Hematopoietic multipotent progenitor cell treated with erythropoietin and hydrocortisone succinate and interleukin-3 and kit ligand, for 15 days (in vitro differentiated cells): ENCODE data around the gene SLC25A43.
"Not testable (repeated sequence)": the region's sequence is repeated elsewhere in the genome, so short reads cannot be mapped to it uniquely, and the experiment has no call there.

Experiments
- DNase-seq: peaks from one replicate; pipeline ENCODE4 v3.0.0-alpha.2; 2015; ENCODE audit warnings: low spot score

Gene SLC25A43

DNA sequence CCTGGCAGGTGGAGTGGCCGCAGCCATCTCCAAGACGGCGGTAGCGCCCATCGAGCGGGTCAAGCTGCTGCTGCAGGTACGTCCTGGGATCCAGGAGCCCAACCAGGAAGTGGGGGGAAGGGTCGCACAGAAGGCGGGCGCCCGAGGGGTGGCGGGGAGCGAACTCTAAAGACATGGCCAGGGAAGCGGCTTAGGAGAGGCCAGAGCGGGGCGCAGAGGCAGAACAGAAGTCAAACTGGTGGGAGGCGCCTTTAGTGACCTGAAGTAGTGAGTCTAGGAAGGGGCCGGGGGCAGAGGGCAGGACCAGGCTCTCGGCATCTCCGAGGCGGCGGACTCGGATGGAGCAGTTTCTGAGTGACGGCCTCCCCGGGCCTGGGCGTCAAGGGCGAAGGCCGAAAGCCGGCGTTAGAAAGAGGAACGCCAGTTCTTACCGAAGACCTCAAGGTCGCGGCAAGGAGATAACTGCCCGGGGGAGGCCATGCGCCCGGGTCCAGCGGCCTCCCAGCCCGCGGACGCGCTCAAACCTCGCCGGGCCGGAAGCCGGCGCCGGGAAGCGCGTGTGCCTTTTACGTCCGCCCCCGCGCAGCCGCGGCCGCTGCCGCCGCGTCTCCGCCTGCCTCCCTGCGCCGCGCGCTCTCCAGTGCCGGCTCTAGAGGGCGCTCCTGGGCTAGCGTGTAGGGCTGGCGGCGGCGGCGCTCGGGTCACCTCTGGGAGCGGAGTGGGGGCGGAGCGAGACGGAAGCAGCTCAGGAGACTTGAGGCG, 69.6 kb downstream of the SLC25A43 start:
- DNase-seq = peak; percentile 86

DNA sequence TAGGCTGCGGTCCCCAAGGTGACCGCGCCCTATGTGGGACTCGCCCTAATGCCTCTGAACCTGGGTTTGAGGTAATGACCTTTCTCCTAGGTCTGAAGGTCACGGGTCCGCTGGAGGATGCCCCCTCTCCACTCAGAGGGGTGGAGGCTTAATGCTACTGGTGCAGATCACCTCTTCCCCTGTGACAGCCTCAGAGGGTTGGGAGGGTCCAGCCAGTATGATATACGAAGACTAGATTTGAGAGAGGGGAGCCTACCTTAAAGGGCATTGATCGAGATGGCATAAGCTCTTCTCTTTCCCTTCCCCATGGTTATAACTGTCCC, 70.1 kb downstream of the SLC25A43 start:
- no peak for DNase-seq

DNA sequence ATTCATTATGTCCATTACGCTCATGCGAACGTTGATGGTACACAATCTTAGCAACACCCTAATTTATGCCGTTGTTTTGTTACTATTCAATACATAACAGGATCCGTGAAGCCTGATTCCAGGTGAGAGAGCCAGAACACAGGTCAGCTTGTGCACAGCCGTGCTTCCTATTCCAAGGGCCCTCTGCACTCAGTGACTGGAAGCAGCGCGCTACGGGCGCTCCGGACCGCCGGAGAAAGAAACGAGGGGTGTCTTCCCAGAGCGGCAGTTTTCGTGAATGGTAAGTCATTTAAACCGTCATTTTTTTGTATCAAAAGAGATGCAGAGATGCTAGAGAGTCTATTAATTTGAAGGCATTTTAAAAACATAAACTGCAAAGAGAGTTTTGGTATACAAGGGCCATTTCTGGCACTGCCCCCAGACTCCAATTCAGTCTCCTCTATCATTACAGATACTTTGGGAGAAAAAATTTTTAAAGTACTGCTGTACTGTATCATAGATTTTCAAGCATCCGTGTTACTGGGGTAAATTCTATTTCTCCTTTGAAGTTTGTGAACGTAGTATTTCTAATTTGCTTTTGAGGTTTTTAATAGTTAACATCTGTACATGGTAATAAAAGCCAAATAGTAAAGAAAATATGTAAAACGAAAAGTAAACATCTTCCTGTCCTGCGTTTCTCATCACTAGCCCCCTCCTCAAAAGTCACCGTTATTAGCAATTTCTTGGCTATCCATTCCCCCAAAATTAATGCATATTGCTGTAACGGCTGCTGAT, 75.7 kb downstream of the SLC25A43 start:
- no peak for DNase-seq

DNA sequence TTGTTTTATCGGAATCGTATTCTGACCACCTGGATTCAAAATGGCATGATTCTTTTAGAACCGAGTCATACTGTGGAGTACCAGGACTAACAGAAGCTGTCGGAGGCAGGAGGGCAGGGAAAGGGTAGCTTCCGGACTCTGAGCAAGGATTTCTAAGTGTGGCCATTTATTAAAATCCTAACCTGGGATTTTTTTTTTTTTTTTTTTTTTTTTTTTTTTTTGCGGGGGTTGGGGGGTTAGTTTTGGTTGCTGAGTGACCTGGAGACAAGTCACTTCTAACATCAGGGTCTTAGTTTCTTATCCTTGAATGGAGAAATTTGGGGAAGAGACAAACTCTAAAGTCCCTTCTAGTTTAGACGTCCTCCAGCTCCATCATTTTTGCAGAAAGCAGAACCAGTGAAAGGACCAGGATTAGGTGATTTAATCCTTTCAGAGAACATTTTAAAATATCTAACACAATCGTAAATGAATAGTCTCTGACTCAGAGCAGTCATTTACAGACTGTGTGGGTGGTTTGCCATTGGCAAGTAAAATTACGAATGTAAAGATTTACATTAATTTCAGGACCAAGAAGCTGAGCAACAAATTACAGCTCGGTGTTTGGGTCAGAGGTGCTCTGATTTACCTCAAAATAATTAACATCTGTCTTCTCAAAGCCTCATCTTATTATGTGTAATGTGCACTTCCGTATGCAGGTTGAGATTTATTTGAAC, 76.4 kb downstream of the SLC25A43 start:
- no peak for DNase-seq

DNA sequence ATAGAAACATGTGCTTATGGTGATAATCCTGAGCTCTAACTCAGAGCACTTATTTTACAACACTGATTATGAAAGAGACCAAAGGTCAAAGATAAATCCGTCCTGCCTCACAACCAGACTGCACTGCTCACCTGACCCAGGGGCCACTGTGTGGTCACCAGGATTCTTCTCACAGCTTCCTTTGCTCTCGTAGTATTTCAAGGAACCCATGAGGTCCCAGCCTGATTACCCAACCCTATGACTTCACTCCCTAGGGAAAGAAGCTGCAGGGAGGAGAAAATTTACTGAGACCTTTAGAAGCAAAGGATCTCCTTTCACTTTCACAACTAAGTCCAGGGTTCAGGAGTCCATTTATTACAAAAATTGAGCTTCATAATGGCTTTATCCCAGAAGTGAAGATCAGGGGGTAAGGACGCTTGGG, 78.7 kb downstream of the SLC25A43 start:
- no peak for DNase-seq

DNA sequence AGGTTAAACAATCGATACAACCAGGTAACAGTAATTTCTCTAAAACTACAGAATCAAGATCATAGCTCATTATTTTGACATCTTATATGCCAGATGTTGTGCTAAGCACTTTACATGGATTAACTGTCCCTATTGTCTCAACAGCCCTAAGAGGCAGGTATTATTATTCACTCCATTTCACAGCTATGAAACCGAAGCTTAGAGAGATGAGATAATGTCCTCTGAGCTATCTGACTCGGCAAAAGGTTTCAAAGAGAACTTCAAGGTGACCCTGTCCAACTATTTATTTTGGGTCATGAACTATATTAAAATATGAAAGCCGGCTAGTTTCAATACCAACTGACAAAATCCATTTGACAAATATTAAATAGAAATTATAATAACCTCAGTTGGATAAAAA, 79.4 kb downstream of the SLC25A43 start:
- no peak for DNase-seq

DNA sequence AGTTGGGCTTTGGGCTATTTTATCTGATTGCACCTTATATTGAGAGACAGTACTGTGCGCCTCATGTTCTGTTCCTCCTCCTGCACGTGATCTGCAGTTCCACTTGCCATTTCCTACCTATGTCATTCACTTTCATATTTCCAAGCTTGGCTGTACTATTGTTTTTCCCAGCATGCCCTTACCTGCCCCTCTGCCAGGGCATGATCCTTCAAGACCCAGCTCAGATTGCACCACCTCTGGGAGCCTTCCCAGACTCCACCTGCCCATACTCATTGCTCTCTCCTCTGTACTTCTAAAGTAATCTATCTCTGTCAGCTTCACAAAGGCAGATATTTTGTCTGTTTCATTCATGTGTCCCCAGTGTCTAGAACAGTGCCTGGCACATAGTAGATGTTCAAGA, 80.7 kb downstream of the SLC25A43 start:
- DNase-seq = no peak

DNA sequence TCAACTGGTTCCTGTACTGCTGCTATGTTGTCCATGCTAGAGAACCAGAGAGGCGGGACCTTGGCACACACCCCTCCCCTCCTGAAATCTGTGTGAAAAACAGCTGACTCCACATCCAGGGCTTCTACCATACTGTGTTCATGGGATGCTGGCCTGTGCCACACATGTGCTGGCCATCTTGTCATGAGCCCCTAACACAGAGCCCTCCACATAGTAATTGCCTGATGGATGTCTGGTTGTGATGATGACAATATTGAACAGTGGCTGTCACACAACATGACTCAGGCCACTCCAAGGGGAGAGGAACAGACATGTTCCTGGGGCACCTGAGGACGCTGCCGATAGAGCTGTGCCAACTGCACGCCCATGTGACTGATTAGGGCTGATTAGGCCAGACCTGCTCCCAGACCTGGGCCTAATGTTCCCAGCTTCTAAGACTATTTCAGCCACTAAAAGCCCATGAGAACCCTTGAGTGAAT, 82.2 kb downstream of the SLC25A43 start:
- peak; percentile 30 for DNase-seq

DNA sequence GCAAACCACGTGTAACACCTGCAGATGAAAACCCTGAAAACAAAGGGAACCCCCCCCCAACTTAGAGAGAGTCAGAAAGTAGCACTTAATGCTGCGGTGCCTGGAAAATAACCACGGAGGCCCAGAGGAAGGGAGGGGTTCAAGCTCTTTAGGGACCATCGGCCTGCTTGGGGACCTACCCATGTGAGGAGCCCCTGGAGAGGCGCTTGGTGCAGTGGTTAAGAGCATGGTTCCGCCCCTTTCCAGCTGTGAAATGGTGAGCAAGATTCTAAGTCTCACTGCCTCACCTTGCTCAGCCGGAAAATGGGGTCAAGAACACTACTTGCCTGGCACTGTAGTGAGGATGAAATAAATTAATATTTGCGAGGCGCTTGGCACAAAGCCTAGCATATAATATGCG, 82.9 kb downstream of the SLC25A43 start:
- no peak for DNase-seq

DNA sequence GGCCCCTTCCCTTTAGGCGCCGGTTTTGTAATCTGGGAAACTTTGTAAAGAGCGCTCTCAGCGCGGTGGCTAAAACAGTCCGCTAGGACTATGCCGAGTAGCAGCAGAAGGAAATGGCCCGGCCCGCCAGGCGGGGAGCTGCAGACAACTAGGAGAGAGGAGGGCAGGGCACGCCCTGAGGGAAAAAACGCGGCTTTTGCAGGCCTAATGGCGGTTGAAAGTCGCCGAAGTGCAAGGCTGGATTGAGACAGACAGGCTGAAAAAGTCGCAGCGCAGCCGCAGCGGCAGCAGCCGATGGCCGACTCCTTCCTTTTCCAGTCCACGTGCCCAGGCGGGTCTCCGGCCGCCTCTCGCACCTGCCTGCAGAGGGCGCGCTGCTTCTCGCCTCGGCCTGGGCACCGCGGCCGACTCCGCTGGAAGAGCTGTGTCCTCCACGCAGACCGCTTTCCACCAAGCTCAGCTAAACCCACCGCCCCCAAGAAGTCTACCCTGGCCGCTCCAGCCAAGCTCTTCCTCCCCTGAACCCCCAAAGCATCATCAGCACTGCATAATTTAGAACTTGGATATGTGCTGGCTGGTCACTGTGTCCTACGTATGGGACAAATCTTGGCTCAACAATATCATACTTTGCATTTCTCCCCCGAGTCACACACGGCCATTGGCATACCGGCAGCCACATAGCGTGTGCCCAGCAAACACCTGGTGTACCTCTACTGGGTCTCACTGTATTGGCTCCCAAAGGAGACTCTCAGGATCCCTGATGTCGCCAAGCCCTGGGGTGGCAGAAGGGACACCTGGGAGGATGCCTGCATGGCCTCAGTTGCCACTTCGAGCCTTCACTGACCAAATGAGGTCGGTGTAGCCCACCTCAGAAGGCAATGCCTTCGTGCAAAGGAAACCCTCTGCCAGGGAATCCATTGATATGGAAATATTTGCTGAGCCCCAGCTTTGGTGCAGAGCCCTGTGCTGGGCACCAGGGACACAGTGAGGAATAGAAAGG, 83.6 kb downstream of the SLC25A43 start:
- DNase-seq = peak; percentile 58

DNA sequence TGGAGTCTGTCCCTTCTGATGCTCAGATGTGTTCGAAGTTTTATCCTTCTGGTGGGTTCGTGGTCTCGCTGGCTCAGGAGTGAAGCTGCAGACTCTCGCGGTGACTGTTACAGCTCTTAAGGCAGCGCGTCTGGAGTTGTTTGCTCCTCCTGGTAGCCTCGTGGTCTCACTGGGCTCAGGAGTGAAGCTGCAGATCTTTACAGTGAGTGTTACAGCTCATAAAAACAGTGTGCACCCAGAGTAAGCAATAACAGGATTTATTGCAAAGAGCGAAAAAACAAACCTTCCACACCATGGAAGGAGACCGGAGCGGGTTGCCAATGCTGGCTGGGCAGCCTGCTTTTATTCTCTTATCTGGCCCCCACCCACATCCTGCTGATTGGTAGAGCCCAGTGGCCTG, 87.6 kb downstream of the SLC25A43 start:
- DNase-seq = no peak

DNA sequence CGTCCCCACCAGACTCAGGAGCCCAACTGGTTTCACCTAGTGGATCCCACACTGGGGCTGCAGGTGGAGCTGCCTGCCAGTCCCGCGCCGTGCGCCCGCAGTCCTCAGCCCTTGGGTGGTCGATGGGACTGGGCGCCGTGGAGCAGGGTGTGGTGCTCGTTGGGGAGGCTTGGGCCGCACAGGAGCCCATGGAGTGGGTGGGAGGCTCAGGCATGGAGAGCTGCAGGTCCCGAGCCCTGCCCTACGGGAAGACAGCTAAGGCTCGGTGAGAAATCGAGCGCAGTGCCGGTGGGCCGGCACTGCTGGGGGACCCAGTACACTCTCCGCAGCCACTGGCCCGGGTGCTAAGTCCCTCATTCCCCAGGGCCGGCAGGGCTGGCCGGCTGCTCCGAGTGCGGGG, 88.6 kb downstream of the SLC25A43 start:
- DNase-seq = not testable (repeated sequence)

DNA sequence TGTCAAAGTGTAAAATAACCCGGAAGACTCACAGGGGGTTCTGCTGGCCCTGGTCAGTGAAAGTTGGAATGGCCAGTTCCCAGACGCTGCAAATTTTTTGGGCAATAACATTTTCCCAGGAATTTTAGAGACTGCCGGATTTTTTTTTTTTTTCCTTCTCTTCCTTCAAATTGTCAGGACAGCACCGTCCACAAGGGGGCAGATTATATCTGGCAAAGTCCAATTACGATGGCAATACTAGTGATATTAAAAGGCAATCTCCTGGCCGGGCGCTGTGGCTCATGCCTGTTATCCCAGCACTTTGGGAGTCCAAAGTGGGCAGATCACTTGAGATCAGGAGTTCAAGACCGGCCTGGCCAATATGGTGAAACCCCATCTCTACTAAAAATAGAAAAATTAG, 89.6 kb downstream of the SLC25A43 start:
- peak; percentile 49 for DNase-seq

DNA sequence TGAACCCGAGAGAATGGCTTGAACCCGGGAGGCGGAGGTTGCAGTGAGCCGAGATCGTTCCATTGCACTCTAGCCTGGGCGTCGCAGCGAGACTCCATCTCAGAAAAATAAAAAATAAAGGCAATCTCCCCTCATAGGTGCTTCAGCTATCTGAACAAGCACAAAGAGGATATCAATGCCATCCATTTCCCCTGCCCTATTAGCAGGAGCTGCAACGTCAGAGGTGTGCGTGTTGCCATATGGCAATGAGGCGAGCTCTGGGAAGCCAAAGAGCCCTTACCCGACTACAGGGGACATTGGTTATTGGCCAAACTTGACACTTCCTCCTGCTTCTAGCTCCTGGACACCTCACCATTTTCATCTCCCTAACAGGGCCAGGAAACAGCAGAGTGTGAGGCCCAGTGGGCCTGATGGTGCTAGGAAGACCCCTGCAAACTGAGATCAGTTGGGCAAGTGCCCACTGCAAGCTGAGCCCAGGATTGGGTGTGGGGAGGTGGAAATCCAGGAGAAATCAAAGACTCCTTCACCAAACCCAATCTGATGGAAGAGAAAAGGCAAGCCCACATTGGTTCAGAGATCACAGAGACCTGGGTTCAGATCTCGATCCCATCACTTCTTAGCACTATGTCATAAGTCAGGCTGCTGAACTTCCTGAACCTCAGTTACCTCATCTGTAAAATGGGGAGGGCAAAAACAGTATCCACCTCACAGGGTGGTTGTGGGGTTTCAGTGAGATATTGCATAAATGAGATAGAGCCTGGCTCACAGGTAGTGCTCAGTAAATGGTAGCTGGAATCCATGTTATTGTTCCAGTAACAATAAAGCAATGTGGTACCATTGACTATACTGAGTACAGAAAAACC, 90.3 kb downstream of the SLC25A43 start:
- no peak for DNase-seq

DNA sequence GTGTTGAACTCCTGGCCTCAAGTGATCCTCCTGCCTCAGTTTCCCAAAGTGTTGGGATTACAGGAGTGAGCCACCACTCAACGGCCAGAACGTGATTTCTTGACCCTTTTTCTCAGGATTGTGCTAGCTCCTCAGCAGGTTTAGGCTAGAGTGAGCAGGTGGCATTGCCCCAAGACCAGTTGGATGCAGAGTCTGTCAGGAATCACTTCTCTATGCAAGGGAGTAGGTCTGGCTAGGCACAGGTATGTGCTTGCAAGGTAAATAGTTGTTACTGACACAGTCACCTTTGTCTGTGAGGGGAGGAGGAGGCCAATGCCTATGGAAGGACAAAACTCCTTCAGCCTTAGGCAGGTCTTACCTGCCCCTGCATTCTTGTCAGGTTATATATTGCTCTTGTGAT, 93.3 kb downstream of the SLC25A43 start:
- no peak for DNase-seq

DNA sequence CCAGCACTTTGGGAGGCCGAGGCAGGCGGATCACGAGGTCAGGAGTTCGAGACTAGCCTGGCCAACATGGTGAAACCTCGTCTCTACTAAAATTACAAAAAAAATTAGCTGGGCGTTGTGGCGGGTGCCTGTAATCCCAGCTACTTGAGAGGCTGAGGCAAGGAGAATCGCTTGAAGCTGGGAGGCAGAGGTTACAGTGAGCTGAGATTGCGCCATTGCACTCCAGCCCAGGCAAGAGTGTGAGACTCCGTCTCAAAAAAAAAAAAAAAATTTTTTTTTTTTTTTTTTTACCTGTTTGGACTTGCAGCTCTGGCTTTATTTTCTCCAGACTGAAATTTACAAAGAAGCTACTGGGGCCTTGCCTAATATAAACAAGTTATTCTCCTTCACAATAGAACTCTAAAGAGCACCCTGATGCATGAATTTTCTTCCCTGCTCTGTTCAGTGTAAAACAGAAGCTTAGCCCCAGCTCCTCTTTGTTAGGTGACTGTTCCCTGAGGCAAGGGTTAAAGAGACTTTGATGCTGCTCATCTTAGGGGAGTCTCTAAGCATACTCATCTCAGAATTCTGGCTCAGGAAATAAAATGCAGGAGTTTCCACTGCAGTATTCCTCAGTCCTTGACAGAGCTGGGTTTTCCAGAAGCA, 94.8 kb downstream of the SLC25A43 start:
- not testable (repeated sequence) for DNase-seq

DNA sequence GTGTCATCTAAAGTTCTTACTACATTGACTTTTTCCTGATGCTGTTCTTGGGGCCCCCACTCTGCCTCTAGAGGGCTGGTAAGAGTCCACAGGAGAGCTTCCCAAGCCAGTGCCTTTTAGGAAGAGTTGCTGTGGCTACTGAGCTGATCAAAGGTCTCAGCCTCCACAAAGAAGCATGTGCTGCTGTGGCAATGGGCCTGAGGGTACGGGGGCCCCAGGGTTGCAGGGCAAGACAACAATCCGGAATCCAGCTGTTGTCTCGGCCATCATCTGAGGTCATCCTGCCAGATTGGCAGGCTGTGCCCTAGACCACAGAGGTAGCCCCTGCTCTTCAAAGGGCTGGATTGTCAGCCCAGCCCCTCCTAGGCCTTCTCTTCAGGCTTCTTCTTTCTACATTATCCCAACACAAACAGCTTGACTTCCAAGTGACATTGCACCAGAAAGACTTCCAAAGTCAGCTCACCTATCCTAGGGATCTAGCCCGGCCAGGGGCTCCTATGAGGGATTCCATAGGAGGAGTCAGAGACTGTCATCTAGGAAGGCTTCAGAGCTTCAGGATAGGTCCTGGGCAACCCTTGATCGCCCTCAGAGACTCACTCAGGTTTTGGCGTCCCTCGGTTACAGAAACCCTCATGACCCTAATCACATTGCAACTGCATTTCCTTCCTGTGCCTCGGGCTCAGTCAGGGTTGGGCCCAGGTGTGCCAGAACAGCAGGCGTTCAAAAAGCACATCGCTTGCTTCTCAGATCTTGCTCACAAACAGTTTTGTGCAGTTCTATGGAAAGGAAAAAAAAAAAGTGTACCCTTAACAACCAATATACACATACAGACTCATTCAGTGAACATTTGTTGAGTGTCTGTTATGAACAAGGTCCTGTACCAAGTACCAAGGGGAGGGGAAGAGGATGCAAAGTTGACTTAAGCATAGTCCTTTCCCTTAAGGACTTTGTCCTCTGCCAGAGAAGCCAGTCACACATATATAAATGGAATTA, 96.9 kb downstream of the SLC25A43 start:
- no peak for DNase-seq

DNA sequence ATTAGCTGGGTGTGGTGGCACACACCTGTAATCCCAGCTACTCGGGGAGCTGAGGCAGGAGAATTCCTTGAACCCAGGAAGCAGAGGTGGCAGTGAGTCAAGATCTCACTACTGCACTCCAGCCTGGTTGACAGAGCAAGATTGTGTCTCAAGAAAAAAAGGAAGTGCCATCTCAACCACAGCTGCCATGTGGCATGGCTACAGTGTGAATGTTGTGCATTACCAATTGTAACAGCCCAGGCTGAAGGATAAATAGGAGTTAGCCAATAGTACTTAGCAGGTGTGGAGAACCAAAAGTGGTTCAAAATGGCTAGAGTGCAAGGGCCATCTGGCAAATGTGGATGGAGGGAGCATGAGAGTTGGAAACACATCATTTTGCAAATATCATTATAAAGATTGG, 98.0 kb downstream of the SLC25A43 start:
- DNase-seq = no peak
